HG03521 (cell line): ENCODE measurements around the gene CMTR2.

Experiments
- ATAC-seq: cut with Tn5 transposase; IDR thresholded peaks from one replicate; pipeline ENCODE4 v1.9.1; 2021; ENCODE audit warnings: mild to moderate bottlenecking, moderate library complexity; ENCODE audit not compliant: unreplicated experiment

CMTR2 gene

DNA sequence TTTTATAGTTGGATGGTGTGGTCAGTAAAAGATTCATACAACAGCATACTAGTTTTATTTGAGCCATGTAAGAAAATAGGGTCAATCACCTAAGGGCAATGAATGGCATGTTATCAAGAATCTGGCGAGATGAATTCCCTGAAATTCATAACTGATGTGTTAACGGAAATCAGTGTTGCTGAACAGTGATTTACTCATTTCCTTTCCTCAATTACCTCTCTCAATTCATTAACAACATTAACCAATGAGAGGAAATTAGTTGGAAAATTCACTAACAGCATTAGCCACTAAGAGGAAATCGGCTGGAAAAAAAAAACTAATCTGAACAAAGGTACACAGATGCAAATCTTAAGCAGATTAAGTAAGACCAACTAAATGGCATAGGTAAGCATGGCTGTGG is 6.3 kb downstream of the CMTR2 start:
- ATAC-seq, result no peak

DNA sequence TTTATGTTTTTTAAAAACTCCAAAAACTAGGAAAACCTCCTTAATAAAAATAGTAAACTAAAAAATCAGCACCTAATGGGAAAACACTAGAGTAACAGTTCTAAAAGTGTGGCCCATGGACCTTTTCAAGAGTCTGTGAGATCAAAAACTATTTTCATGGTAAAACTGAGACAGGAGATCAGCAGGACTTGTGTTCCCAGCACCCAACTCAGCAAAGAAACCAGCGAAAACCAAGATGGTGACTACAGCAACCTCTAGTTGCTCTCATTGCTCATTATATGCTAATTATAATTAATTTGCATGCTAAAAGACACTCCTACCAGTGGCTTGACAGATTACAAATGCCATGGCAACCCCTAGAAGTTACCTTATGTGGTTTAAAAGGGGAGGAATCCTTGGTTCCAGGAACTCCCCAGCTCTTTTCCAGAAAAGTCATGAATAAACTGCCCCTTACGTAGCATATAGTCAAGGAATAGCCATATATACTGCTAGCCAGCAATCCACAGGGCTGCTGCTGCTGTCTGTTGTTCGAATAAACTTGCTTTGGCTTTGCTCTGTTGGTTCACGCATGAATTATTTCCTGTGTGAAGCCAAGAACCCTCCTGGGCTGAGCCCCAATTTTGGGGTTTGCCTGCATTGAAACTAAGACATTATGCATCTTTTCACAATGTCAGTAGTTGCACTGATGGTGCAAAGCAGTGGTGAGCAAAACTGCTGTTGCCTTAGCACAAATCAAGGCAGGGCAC is 12.4 kb downstream of the CMTR2 start:
- ATAC-seq, result no peak

DNA sequence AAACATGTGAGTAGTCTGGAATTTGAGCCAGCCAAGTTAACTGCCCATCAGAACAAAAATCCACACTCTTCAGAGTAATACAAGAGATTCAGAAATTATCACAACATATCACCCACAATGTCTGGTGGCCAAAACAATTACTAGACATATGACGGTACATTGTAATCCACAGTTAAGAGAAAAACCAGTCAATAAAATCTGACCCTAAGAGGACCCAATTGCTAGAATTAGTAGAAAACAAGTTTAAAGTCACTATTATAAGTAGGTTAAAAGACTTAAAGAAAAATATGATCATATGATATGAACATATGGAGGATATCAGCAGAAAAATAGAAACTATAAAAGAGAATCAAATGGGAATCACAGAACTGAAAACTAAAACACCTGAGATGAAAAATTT is 15.8 kb downstream of the CMTR2 start:
- ATAC-seq, result no peak

DNA sequence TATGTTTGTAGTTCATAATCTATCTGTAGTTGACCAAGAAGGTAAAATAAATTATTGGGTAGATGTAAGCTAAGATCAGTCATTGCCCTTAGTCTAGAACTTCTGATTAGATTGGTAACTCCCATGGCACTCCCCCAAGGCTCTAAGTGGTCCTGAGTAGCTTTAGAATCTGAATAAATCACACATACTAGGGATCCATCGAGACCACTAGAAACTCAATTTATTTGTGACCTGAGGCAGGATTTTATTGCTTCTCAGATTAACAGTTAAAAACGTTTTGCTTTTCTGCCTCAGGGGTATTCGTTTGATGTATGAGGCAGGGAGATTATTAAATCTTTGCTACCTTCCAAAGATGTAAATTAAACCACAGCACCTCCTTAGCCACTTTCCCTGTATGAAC is 24.9 kb downstream of the CMTR2 start:
- ATAC-seq, result no peak

DNA sequence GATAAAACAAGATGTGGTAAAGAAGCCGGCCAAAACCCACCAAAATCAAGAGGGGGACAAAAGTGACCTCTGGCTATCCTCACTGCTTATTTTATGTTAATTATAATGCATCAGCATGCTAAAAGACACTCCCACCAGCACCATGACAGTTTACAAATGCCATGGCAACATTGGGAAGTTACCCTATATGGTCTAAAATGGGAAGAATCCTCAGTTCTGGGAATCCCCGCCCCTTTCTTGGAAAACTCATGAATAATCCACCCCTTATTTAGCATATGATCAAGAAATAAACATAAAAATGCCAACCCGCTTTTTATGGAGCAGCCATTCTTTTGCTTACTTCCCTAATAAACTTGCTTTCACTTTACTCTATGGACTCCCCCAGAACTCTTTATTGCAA is 25.6 kb downstream of the CMTR2 start:
- ATAC-seq, result no peak

DNA sequence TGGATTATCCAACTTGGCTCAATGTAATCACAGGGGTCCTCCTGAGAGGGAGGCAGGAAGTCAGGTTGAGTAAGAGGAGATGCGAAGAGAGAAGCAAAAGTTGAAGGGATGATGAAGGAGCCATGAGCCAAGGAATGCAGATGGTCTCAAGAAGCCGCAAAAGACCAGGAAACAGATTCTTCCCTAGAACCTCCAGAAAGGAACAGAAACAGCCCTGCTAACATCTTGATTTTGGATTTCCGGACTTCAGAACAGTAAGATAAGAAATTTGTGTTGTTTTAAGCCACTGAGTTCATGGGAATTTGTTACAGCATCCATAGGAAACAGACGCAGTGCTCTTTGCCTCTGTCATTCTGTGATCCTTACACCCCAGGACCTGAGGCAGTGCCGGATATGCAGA is 26.8 kb downstream of the CMTR2 start:
- no peak for ATAC-seq

DNA sequence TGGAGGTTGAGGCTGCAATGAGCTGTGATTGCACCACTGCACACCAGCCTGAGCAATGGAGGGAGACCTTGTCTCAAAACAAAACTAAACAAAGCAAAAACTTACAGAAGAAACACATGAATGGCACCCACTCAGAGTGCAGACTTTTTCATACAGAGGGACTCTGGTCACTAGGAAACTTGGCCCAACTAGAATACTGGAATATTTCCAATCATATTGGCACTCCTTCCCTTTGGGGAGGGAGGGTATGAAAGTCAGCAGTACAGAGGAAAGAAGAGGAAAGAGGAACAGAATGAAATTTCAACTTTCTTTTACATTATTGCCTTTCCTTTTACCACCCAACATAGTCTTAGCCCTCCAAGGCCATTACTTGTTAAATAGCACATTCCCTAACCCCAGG is 28.2 kb downstream of the CMTR2 start:
- ATAC-seq, result no peak

DNA sequence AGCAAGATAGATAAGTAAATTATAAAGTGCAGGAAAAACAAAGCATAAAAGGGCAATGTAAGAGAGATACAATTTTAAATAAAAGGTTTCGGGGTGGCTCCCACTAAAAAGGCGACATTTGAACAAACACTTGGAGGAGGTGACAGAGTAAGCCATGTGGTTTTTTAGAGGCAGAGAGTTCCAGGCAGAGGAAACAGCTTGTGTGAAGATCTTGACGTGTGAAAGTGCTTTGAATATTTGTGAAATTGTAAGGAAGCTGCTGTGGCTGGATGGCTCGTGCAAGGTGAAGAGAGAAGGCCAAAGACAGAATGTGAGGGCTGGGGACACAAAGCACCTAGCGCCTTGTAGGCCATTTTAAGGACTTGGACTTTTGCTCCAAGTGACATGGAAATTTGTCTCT is 30.1 kb downstream of the CMTR2 start:
- ATAC-seq, result no peak

DNA sequence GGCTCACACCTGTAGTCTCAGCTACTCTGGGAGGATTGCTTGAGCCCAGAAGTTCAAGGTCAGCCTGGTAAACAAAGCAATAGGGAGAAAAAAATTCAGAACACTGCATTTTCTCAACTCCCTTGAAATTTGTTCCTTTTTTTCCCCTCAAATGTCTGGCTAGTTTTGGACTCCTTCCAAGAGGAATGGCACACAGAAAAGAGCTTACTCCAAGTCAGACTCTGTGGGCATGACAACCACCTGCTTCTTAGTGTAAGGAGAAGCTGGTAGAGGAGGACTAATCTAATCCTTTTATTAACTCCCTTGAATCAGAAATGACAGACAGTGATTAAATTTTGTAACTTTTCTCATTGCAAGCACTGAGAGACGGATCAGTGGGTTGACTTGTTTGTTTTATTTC is 30.8 kb downstream of the CMTR2 start:
- ATAC-seq, result no peak

DNA sequence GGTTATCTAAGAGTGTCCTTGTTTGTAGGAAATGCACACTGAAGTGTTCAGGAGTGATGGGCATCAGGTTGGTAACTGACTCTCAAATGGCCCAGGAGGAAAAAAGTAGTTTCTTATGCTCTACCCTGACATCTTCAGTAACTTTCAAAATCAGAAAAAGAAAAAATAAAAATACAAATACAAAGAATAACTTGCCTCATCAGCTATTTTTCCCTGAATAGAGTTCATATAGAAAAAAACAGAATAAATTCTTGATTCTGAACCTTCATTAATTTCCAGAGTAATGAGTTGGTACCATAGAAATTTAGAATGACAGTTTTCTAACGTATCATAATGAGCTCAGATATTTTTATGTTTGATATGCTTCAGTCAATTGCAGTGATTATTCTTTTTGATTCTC is 31.4 kb downstream of the CMTR2 start:
- ATAC-seq, result no peak

DNA sequence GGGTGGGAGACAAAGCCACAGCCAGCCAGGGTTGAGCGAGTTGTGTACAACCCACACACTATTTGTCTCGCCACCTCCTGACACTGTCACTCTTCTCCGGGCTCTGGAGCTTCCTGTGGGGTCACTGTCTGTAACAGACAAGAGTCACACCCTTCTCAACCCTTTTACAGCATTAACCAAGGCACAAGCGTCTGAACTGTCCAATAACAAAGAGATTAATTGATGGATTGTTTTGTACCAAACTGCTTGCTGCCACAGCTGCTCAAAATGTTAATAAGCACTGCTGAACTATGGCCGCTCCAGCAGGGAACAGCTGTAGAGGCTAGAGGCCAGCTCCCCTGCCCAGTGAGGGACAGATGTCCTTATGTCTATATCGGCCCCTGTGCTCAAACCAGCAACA is 33.5 kb downstream of the CMTR2 start:
- ATAC-seq, result no peak

DNA sequence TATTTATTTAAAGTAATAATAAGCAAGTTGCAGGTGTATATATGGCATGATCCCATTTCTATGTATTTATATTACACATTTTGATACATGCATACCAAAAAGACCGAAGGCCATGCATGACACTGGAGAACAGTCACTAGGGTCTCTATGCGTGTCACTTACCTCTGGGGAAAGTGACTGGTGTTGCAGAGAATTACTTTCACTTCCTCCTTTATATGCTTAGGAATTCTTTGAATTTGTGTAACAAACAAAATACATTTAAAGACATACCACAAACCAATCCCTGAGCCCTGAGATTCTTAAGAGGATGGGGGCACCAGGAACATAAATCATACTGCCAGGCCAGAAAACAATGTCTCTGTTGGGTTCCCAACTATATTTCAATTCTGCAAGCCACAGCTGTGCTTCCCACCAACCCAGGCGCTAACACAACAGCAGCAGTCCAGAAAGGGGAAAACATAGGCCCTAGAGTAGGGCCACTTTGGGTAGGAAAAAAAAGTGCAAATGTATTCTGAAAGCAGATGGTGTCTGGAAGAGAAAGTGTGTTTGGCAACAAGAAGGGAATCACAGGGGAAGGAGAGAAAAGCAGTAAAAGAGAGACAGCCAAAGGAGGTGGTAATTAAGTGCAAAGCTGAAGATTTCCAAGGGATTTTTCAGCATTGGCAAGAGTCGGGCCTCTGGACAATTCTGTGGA is 34.2 kb downstream of the CMTR2 start:
- ATAC-seq, result no peak

DNA sequence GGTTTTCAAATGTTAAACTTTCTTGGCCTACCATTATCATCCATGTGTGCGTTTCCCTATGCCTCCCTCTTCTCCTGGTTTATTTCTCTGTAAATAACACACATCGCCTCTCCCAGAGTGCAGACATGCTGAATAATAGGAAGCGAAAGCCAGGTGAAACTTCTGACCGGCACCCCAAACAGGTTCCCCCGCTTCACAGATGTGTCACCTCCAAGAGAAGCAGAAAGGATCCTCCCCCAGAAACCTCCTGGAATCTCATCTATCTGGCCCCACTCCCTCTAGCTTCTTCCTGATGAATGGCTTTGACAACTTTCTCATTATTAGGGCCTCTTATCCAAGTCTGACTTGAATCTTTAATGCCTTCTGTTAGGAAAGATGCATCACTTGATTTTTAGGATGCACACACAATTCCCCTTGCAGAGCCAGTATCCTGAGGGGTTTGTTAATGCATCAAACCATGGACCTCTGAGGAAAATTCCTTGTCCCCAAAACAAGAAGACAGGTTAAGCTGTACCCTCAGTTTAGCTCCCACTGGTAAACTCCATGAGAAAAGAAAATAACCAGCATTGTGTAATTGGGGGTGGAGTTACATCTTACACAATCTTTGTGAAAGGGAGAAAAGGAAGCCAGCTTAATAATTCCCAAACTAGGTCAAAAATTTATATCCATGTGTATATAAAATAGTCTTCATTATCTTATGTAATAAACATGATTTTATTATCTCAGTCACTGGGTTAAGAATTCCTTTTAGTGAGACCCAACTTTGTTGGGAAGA is 38.6 kb downstream of the CMTR2 start:
- no peak for ATAC-seq

DNA sequence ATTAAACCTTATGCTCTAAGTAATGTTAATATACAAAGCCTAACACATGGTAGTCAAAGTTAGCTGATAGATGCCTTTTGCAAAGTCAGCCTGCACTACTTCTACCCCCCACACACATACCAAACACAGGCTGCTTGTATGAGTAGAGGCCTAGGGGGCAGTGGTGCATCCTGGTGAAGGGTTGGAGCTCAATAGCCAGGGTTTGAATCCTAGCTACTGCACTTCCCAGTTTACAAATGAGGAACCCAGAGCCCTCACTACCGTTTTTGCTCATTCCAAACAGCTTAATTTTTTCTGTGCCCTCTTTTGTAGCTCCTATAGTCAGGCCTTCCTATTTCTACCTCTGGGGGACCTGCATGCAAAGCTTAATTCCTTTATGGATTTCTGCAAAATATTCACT is 39.8 kb downstream of the CMTR2 start:
- ATAC-seq, result no peak

DNA sequence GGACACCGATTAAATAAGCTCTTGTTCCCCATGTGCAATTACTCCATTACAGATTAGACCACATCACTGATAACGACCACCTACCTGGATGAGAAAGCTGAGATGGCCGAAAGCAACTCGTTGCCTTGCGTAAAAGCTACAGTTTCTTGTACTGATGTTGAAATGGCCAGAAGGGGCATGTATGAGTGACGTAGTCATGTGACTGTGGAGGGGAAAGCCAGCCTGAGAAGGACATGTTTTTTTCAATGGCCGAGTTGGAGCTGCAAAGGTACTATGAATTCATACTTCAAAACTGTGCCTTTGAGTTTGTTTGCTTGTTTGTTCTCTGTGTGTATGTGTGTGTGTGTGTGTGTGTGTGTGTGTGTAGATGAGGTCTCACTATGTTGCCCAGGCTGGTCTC is 41.7 kb downstream of the CMTR2 start:
- ATAC-seq, result no peak

DNA sequence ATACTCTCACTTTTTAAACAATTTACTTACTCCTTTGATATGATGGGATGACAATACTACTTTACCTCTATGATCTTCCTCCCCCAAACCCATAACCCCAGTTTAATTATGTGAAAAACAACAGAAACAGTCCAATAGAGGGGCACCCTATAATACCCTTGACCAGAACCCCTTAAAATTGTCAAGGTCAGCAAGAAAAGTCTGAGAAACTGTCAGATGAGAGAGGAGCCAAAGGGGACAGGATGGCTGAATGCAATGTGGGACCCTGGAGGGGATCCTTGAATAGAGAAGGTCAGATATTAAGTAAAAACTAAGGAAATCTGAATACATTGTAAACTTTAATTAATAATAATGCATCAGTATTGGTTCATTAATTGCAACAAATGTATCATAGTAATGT is 42.9 kb downstream of the CMTR2 start:
- no peak for ATAC-seq

DNA sequence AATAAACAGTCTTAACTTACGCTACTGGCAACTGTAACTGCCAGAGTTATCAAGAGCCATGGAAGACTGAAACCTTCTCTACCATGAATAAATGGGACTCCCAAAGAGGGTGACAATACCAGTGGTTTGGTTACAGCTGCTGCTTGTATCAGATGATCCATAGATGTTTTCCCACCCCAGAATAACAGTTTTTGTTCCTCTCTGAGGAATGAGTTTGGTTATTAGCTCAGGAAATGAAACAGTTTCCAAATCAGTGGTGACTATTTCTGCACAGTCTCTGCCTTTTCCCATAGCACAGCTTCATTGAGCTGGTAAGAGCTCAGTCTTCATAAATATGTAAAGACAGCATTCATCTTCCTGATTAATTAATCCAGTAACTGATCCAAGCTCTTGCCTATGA is 44.7 kb downstream of the CMTR2 start:
- ATAC-seq, result no peak

DNA sequence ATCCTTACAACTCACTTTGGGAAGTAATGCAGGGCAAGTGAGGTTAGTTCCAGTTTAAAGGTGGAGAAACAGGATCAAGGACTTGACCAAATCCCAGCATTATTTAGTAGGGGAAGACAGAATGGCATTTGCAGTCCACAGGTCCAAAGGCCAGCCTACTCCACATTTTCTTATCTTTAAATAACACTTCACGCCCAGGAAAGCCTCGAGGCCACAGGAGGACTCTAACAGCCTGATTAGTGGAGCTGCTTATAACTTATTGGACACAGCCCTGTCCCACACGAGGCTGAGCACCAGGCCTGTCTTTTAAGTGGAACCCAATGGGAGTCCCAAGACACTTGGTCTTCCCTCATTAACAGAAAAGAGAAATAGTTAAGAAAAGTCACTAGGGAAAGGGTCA is 46.6 kb downstream of the CMTR2 start:
- no peak for ATAC-seq

DNA sequence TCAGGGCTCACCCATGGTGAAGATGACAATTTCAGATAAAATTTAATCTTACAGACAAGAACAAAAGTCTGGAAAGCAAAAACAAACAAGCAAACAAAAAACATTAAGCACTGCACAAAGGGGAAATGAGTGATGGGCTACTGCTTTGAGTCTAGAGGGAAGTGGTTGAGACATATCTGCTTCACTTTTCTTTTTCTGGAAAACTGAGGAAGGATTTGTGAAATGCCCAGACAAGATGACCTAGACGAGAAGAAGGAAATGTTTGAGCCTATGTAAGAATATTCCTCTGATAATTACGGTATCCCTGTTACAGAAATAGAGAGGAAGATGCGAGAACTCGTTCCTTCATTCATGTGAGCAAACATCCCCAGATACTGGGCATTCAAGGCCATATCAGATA is 47.2 kb downstream of the CMTR2 start:
- no peak for ATAC-seq
